Measurements from ENCODE around the gene FOXO4.
A peak's percentile ranks its signal among the peaks of the same experiment; 100 is the strongest.
"Not testable (repeated sequence)": the region's sequence is repeated elsewhere in the genome, so short reads cannot be mapped to it uniquely, and the experiment has no call there.

Gene FOXO4

GRCh38 chrX:71095555-71095980 is at the start of gene FOXO4:
TSS of gene FOXO4 (plus strand) at chrX:71095851. CDS start at chrX:71096529, 678 bp downstream.
- peak; percentile 92 for DNase-seq

- not testable (repeated sequence) for DNase-seq
Observed at GRCh38 chrX:71047891-71048290, 47.8 kb upstream of the FOXO4 start.

- DNase-seq, result no peak
Observed at GRCh38 chrX:71052721-71053120, 42.9 kb upstream of the FOXO4 start.

- peak; percentile 21 for DNase-seq
Observed at GRCh38 chrX:71053217-71053621, 42.4 kb upstream of the FOXO4 start.

- DNase-seq, result no peak
Observed at GRCh38 chrX:71056867-71057266, 38.8 kb upstream of the FOXO4 start.

GRCh38 chrX:71057848-71058530 is 37.7 kb upstream of the FOXO4 start:
- DNase-seq, result no peak

DNA sequence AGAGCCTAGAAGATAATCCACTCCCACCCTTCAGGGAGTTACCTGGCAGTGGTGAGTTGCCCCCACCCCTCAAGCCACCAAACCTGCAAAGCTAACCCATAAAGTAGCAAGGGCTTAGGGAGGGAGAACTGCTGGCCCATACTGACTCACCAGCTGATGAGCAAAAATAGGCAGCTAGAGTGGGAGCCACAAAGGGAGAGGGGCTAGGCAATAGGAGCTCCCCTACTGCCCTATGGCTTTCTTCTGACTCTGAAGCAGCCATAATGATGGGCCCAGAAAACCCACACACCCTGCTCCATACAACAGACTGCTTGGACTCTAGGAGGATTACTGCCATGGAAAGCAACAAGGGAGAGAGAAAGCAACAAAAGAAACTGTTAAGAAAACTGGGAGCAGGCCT is 35.5 kb upstream of the FOXO4 start:
- DNase-seq, result no peak

- DNase-seq, result no peak
Observed at GRCh38 chrX:71067089-71067488, 28.6 kb upstream of the FOXO4 start.

GRCh38 chrX:71067712-71068043 is 28.0 kb upstream of the FOXO4 start:
- no peak for DNase-seq

DNA sequence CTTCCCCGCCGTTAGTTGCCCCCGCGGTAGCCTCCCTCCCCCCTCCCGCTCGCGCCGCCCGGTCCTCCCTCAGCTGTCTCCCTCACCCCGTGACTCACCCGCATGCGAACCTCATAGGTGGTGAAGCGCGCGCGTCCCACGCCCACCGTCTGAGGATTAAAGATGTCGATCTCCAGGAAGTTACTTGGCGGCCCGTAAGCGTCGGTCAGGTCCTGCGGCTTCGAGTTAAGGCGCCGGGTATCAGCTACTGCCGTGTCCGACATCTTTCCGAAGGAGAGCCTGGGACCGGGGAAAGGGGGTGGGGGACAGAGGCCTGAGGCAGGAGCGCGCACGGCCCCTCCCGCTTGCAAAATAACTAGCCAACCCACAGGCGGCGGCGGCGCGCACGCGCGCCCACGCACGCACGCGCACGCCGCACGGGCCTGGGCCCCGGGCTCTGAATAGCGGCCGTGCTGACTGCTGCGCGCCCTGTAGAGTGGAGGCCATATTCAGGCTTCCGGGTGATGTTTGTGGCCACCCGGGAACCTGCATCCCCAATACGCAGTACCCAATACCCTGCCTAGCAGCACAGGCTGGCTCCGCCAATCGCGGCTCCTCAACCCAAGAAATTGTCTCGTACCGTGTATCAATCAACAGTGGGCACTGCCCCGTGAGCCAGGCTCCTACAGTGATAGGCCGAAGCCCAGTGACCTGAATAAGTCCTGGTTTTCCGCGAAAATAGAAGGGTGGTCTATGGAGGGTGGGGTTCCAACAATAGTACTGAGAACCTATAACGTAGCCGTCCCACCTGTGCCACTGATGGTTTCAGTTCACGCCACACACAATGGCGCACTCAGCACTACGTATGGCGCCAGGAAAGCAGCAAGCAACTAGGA is 27.4 kb upstream of the FOXO4 start, which contains the start of gene SNX12:
TSS of gene SNX12 (minus strand) at position 291 of the 875 bp plus-strand sequence. CDS start at position 263, 28 bp downstream.
- peak; percentile 94 for DNase-seq

GRCh38 chrX:71070531-71070930 is 25.1 kb upstream of the FOXO4 start:
- DNase-seq, result no peak

DNA sequence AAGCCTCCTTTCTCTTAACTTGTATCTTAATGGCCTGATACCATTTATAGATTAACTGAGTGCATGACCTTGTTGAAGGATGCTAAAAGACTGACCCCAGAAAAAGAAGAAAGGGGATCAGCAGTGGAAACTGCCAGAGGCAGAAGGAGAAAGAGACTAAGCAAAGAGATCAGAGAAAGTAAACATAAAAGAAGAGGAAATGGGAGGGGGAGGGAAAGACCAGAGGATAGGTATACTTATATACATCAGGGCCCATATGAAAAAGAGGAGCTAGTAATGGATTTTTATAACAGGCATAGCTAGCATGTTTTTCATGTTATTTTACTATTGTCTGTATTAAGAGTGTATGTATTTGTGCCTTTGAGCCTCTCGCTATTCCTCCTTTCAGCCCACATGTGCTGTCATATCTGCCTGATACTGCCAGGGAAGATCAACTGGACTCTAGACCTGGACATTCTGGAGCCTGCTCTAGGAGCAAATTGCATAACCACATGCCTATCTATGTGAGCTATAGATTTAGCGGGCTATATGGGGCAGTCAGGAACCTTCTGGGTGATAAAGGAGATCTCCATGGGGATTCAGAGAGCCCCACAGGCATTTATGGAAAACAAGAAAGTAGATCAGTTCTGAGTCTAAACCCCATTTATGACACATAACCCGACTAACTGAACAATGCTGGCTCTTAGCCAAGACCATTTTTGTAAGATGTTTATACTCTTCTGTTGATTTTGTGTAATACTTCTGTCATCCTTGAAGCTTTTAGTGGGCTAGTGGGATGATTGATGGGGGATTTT is 14.1 kb upstream of the FOXO4 start:
- no peak for DNase-seq

- no peak for DNase-seq
Observed at GRCh38 chrX:71082124-71082647, 13.5 kb upstream of the FOXO4 start.

DNA sequence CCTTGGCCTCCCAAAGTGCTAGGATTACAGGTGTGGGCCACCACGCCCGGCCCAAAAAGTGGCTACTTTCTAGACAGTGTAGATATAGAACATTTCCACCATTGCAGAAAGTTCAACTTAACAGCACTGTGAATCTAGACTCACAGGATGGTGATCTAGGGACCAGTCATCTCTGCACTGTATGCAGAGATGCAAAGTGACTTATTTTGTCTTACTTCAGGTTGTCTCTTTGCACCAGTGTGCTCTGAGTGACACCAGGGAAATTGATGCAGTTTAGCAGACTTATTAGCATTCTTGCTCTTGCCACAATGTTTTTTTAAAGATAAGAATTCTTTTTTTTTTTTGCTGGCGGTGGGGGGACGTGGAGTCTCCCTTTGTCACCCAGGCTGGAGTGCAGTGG is 12.8 kb upstream of the FOXO4 start:
- DNase-seq, result no peak

GRCh38 chrX:71085900-71086299 is 9.8 kb upstream of the FOXO4 start:
- DNase-seq, result no peak

- DNase-seq, result no peak
Observed at GRCh38 chrX:71091263-71091662, 4.4 kb upstream of the FOXO4 start.

DNA sequence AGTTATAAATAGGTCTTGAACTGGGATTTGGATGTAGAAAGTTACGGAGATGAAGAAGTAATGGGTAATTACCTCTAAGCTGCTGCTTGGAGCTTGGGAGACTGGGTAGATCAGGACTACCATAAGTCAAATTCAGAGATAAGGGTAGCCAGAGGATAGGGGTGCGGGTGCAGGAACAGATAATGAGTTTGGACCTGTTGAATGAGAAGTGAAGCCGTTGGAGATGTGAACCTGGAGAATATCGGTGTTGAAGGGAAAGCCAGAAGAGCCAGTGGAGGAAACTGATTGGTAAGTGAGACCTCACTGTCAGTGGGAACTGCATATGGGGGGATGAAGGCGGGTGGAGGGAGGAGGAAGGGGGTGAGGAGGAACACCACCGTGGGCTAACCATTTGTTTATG is 618 bp upstream of the FOXO4 start:
- no peak for DNase-seq

- peak; percentile 82 for DNase-seq
Observed at GRCh38 chrX:71095981-71096759, 519 bp downstream of the FOXO4 start.

DNA sequence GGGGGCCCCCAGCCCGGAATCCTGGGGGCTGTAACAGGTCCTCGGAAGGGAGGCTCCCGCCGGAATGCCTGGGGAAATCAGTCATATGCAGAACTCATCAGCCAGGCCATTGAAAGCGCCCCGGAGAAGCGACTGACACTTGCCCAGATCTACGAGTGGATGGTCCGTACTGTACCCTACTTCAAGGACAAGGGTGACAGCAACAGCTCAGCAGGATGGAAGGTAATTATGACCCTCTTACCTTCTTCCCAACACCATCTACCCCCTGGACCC is 1.0 kb downstream of the FOXO4 start:
- no peak for DNase-seq

- DNase-seq, result peak; percentile 83
Observed at GRCh38 chrX:71098302-71098701, 2.7 kb downstream of the FOXO4 start.

DNA sequence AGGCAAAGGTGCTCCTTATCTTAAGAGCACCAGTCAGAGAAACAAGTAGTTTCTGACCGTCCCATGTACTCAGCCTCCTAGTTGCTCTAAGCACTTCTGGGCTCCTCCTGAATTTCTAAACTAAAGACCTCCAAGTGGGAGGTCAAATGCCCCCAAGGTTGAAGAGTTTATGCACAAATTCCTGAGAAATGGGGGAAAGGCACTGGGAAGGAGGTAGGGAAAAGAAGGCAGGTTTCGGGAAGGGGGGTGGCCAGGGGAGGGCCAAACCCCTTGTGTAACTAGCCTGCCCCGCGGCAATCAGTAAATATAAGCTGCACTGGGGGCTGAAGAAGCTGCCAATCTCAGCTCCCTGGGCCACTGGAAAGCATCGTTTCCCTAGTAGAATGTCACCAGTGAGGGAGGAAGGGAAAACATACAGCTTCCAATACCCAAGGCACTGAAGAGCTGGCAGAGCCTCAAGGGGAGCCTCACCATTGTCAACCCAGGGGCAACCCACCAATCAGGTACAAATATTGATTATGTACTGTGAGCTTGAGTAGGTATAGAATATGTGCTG is 3.4 kb downstream of the FOXO4 start:
- no peak for DNase-seq

GRCh38 chrX:71099736-71100135 is 4.1 kb downstream of the FOXO4 start:
- DNase-seq, result no peak
